ENCODE results near the gene NRARP. TPM values are rescaled to one million over a fixed set of nuclear protein-coding genes. Genes with fewer than 3 reads are reported as not detected.

NRARP gene
- total and polyA plus RNA-seq, 8 donors: 1.2 to 323 (median 3.5) TPM

DNA sequence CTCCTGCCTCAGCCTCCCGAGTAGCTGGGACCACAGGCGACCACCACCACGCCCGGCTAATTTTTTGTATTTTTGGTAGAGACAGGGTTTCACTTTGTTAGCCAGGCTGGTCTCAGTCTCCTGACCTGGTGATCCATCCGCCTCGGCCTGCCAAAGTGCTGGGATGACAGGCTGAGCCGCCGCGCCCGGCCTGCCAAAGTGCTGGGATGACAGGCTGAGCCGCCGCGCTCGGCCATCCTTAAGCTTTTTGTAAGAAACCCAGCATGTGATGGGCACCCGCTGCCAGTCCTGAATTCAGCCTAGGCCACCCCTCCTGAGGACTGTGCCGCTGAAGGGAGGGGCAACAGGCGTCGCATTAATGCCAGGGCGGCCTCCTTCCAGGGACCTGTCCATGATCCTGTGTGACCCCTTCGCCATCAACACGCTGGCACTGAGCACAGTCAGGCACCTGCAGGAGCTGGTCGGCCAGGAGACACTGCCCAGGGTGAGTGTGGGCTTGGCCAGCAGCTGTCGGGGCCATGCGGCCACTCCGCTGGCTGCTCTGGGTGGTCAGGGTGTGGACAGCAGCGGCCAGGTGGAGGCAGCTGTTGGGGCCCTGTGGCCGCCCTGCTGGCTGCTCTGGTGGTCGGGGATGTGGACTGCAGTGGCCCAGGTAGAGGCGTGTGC, 36.4 kb downstream of the NRARP start:
- H3K36me3 ChIP-seq: peaks cover 41 to 74% (median 63%) of the 10 kb centered on the region in 4 donors
- no peak for DNase-seq

GRCh38 chr9:137264067-137264466, 38.0 kb downstream of the NRARP start:
- peaks cover 34 to 69% (median 62%) of the 10 kb centered on the region in 4 donors for H3K36me3 ChIP-seq
- no peaks in the 10 kb centered on the region for H3K27me3 ChIP-seq
- H3K4me1 ChIP-seq: peaks cover 14 to 36% (median 29%) of the 10 kb centered on the region in 4 donors
- WGBS, 5 donors: 91 to 97% (median 95%) methylated on average over 19 to 22 of the region's 22 CpGs
- no peak overlapping the region for H3K4me3 ChIP-seq
- intact Hi-C loops (cut with DNase I; ENCODE audit: low total_unique reads): no loop called here
- TF ChIP-seq POLR2AphosphoS5 (IDR thresholded peaks at IDR 0.05) (no peak), EP300 (IDR thresholded peaks at IDR 0.05) (no peak), POLR2A (IDR thresholded peaks at IDR 0.05) (no peak)
- TF ChIP-seq, protein P1, sequence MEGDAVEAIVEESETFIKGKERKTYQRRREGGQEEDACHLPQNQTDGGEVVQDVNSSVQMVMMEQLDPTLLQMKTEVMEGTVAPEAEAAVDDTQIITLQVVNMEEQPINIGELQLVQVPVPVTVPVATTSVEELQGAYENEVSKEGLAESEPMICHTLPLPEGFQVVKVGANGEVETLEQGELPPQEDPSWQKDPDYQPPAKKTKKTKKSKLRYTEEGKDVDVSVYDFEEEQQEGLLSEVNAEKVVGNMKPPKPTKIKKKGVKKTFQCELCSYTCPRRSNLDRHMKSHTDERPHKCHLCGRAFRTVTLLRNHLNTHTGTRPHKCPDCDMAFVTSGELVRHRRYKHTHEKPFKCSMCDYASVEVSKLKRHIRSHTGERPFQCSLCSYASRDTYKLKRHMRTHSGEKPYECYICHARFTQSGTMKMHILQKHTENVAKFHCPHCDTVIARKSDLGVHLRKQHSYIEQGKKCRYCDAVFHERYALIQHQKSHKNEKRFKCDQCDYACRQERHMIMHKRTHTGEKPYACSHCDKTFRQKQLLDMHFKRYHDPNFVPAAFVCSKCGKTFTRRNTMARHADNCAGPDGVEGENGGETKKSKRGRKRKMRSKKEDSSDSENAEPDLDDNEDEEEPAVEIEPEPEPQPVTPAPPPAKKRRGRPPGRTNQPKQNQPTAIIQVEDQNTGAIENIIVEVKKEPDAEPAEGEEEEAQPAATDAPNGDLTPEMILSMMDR (IDR thresholded peaks at IDR 0.05): no peak
- H3K9me3 ChIP-seq: no peaks in the 10 kb centered on the region
- H3K27ac ChIP-seq: no peak overlapping the region
- no peak for DNase-seq

More for the DNA sequence above, 36.4 kb downstream of the NRARP start:
- Histone ChIP-seq H3K9me3 (no peaks in the 10 kb centered on the region), H3K27ac (no peak overlapping the region), H3K4me1 (peaks cover 24 to 51% (median 43%) of the 10 kb centered on the region in 4 donors), H3K4me3 (no peak overlapping the region), H3K27me3 (no peaks in the 10 kb centered on the region)
- WGBS, 5 donors: 89 to 96% (median 90%) methylated on average over 22 to 29 of the region's 29 CpGs
- intact Hi-C loops (cut with DNase I; ENCODE audit: low total_unique reads): no loop called here
- TF ChIP-seq EP300 (IDR thresholded peaks at IDR 0.05) (no peak), POLR2A (IDR thresholded peaks at IDR 0.05) (no peak), POLR2AphosphoS5 (IDR thresholded peaks at IDR 0.05) (no peak)
- TF ChIP-seq, protein P1 (IDR thresholded peaks at IDR 0.05): no peak

- Histone ChIP-seq H3K36me3 (peaks cover 36 to 70% (median 65%) of the 10 kb centered on the region in 4 donors), H3K27ac (no peak overlapping the region), H3K4me3 (no peak overlapping the region), H3K4me1 (peaks cover 8 to 30% (median 23%) of the 10 kb centered on the region in 4 donors), H3K27me3 (no peaks in the 10 kb centered on the region), H3K9me3 (no peaks in the 10 kb centered on the region)
- DNase-seq: no peak
- 80 to 92% (median 87%) methylated on average over 10 of the region's 10 CpGs for WGBS, 5 donors
- TF ChIP-seq EP300 (IDR thresholded peaks at IDR 0.05) (no peak), POLR2A (IDR thresholded peaks at IDR 0.05) (no peak), POLR2AphosphoS5 (IDR thresholded peaks at IDR 0.05) (no peak)
- TF ChIP-seq, protein P1 (IDR thresholded peaks at IDR 0.05): no peak
- intact Hi-C loops (cut with DNase I; ENCODE audit: low total_unique reads): no loop called here
These were observed 38.6 kb downstream of the NRARP start for GRCh38 chr9:137263506-137263905.

DNA sequence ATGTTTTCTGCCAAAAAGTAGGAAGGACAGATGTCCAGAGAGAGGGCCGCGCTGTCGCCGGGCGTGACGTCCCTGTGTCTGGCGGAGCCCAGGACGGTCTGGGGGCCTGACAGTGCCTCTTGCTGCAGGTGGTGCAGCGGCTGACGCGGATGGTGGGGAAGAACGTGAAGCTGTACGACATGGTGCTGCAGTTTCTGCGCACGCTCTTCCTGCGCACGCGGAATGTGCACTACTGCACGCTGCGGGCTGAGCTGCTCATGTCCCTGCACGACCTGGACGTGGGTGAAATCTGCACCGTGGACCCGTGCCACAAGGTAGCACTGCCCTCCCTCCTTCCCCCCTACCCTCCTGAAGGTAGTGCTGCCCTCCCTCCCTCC, 39.2 kb downstream of the NRARP start:
- no peak for TF ChIP-seq POLR2AphosphoS5 (IDR thresholded peaks at IDR 0.05)
- no peak for TF ChIP-seq EP300 (IDR thresholded peaks at IDR 0.05)
- no peak for TF ChIP-seq POLR2A (IDR thresholded peaks at IDR 0.05)
- TF ChIP-seq, protein P1 (IDR thresholded peaks at IDR 0.05): no peak
- no peak overlapping the region for H3K4me3 ChIP-seq
- peaks cover 2 to 28% (median 17%) of the 10 kb centered on the region in 4 donors for H3K4me1 ChIP-seq
- no peaks in the 10 kb centered on the region for H3K9me3 ChIP-seq
- H3K27me3 ChIP-seq: no peaks in the 10 kb centered on the region
- 88 to 92% (median 90%) methylated on average over 24 of the region's 24 CpGs for WGBS, 5 donors
- intact Hi-C loops (cut with DNase I; ENCODE audit: low total_unique reads): no loop called here
- no peak overlapping the region for H3K27ac ChIP-seq
- DNase-seq: no peak
- peaks cover 36 to 69% (median 66%) of the 10 kb centered on the region in 4 donors for H3K36me3 ChIP-seq
